ENCODE data around the gene OR10K2.
"Not testable (repeated sequence)": the region's sequence is repeated elsewhere in the genome, so short reads cannot be mapped to it uniquely, and the experiment has no call there.

The OR10K2 gene

GRCh38 chr1:158426137-158426536, at the start of gene OR10K2:
Gene OR10K2, minus strand, starts transcription at chr1:158426237. Its CDS starts 5,371 bp downstream, at chr1:158420866.
- DNase-seq (ENCODE audit: low read depth in 3 of 3): no peak

GRCh38 chr1:158471920-158472319, 45.9 kb upstream of the OR10K2 start, which contains the start of gene OR10R2:
Gene OR10R2, plus strand, starts transcription at chr1:158472220. Its CDS starts 106 bp downstream, at chr1:158472326.
- DNase-seq (ENCODE audit: low read depth in 3 of 3): no peak

GRCh38 chr1:158461534-158461933, 35.5 kb upstream of the OR10K2 start, which contains the start of gene OR10K1:
Gene OR10K1, plus strand, starts transcription at chr1:158461834. Its CDS starts 3,728 bp downstream, at chr1:158465562.
- no peak for DNase-seq (ENCODE audit: low read depth in 3 of 3)

- no peak for DNase-seq (ENCODE audit: low read depth in 3 of 3)
These were observed 32.2 kb upstream of the OR10K2 start for GRCh38 chr1:158458263-158458662.

GRCh38 chr1:158457246-158457645, 31.2 kb upstream of the OR10K2 start:
- DNase-seq (ENCODE audit: low read depth in 3 of 3): no peak

- DNase-seq (ENCODE audit: low read depth in 3 of 3): no peak
These were observed 28.5 kb upstream of the OR10K2 start for GRCh38 chr1:158454537-158454936.

GRCh38 chr1:158445376-158445775, 19.3 kb upstream of the OR10K2 start:
- DNase-seq (ENCODE audit: low read depth in 3 of 3): no peak

GRCh38 chr1:158434741-158435140, 8.7 kb upstream of the OR10K2 start:
- DNase-seq (ENCODE audit: low read depth in 3 of 3): no peak

- not testable (repeated sequence) for DNase-seq (ENCODE audit: low read depth in 3 of 3)
These were observed 4.1 kb upstream of the OR10K2 start for GRCh38 chr1:158430163-158430562.

- no peak for DNase-seq (ENCODE audit: low read depth in 3 of 3)
These were observed 1.0 kb downstream of the OR10K2 start for GRCh38 chr1:158425027-158425426.

- DNase-seq (ENCODE audit: low read depth in 3 of 3): no peak
These were observed 3.8 kb downstream of the OR10K2 start for GRCh38 chr1:158422212-158422611.

GRCh38 chr1:158417586-158417985, 8.5 kb downstream of the OR10K2 start:
- DNase-seq (ENCODE audit: low read depth in 3 of 3): no peak

- DNase-seq (ENCODE audit: low read depth in 3 of 3): no peak
These were observed 11.2 kb downstream of the OR10K2 start for GRCh38 chr1:158414651-158415345.

- DNase-seq (ENCODE audit: low read depth in 3 of 3): no peak
These were observed 18.9 kb downstream of the OR10K2 start for GRCh38 chr1:158407092-158407491.

- no peak for DNase-seq (ENCODE audit: low read depth in 3 of 3)
These were observed 25.2 kb downstream of the OR10K2 start for GRCh38 chr1:158400871-158401270.

- DNase-seq (ENCODE audit: low read depth in 3 of 3): no peak
These were observed 27.1 kb downstream of the OR10K2 start, which contains the start of gene OR10T2 for GRCh38 chr1:158398818-158399514. Gene OR10T2, minus strand, starts transcription at chr1:158399466. Its CDS starts 0 bp downstream, at chr1:158399466.

GRCh38 chr1:158396646-158397045, 29.4 kb downstream of the OR10K2 start:
- no peak for DNase-seq (ENCODE audit: low read depth in 3 of 3)

GRCh38 chr1:158393476-158393875, 32.6 kb downstream of the OR10K2 start:
- no peak for DNase-seq (ENCODE audit: low read depth in 3 of 3)

GRCh38 chr1:158391099-158391498, 34.9 kb downstream of the OR10K2 start:
- DNase-seq (ENCODE audit: low read depth in 3 of 3): no peak

- DNase-seq (ENCODE audit: low read depth in 3 of 3): no peak
These were observed 35.7 kb downstream of the OR10K2 start for GRCh38 chr1:158390331-158390730.

- DNase-seq (ENCODE audit: low read depth in 3 of 3): no peak
These were observed 51.2 kb downstream of the OR10K2 start for GRCh38 chr1:158374860-158375259.

GRCh38 chr1:158374101-158374500, 51.9 kb downstream of the OR10K2 start:
- not testable (repeated sequence) for DNase-seq (ENCODE audit: low read depth in 3 of 3)

Measured in stimulated activated CD4-positive, alpha-beta T cell treated with anti-CD3 and anti-CD28 coated beads, TNF-alpha, amount 100 ng/mL, for 24 hours (primary cell).